ENCODE measurements around the gene COPS7A.

Gene COPS7A

DNA sequence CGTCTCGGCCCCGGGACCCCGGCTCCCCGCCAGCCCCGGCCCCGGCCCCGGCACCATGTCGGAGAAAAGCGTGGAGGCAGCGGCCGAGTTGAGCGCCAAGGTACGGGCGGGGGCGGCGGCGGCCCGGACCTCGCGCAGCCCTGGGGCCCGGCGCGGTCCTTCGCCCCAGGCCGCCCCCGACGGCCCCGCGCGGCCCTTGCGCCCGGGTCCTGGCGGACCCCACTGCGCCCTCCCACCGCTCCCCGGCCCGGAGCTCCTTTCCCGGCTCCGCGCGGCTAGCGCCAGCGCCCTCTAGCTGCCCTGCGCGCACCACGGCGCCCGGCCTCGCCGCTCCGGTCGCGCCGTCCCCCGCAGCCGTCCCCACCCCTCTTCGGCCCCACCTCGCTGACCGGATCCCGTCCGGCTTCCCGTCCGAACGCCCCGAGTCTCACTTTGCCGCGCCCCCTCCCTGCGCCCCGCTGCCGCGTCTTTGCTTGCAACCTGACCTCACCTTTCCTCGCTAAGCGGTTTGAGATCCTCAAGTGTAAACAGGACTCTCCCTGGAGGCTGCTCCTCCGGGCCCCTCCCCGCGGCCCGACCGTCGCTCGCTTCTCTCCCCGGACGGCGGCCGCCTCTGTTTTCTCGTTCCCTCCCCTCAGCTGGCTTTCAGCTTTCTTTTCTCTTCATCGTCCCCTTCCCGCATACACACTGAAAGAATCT, 43.0 kb downstream of the COPS7A start (continued):
- TF ChIP-seq ZNF777 (tag by site-specific recombination; IDR thresholded peaks at IDR 0.05; ENCODE audit: borderline replicate concordance) (peak; percentile 82; the same call in 1 of the 2 replicates), SP2 (tag by site-specific recombination; IDR thresholded peaks at IDR 0.05) (peak; percentile 67), ZNF335 (tag by site-specific recombination; conservative IDR thresholded peaks at IDR 0.05) (no peak), ZNF518A (tag by site-specific recombination; conservative IDR thresholded peaks at IDR 0.05; ENCODE audit: low read depth) (no peak), BCL11B (tag by site-specific recombination; IDR thresholded peaks at IDR 0.05; ENCODE audit: low read depth) (no peak), ZFP69B (tag by site-specific recombination; IDR thresholded peaks at IDR 0.05) (peak; percentile 59; the same call in 1 of the 2 replicates), ZNF561 (tag by site-specific recombination; IDR thresholded peaks at IDR 0.05; ENCODE audit: borderline replicate concordance) (0 out of 2 replicates have a peak, but pooled peaks have one; percentile 56), ZBTB48 (tag by site-specific recombination; IDR thresholded peaks at IDR 0.05) (0 out of 2 replicates have a peak, but pooled peaks have one; percentile 26), OSR2 (tag by site-specific recombination; IDR thresholded peaks at IDR 0.05) (no peak), FEZF1 (tag by site-specific recombination; IDR thresholded peaks at IDR 0.05) (no peak), ZNF324 (tag by site-specific recombination; IDR thresholded peaks at IDR 0.05) (no peak), REST (tag by site-specific recombination; IDR thresholded peaks at IDR 0.05) (no peak), ZNF626 (tag by site-specific recombination; IDR thresholded peaks at IDR 0.05) (no peak), ZFP41 (tag by site-specific recombination; IDR thresholded peaks at IDR 0.05; ENCODE audit: borderline replicate concordance) (no peak)
- TF ChIP-seq, protein P1, sequence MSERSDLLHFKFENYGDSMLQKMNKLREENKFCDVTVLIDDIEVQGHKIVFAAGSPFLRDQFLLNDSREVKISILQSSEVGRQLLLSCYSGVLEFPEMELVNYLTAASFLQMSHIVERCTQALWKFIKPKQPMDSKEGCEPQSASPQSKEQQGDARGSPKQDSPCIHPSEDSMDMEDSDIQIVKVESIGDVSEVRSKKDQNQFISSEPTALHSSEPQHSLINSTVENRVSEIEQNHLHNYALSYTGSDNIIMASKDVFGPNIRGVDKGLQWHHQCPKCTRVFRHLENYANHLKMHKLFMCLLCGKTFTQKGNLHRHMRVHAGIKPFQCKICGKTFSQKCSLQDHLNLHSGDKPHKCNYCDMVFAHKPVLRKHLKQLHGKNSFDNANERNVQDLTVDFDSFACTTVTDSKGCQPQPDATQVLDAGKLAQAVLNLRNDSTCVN (tag by site-specific recombination; optimal IDR thresholded peaks at IDR 0.05), result peak; percentile 57
- TF ChIP-seq, protein P2, sequence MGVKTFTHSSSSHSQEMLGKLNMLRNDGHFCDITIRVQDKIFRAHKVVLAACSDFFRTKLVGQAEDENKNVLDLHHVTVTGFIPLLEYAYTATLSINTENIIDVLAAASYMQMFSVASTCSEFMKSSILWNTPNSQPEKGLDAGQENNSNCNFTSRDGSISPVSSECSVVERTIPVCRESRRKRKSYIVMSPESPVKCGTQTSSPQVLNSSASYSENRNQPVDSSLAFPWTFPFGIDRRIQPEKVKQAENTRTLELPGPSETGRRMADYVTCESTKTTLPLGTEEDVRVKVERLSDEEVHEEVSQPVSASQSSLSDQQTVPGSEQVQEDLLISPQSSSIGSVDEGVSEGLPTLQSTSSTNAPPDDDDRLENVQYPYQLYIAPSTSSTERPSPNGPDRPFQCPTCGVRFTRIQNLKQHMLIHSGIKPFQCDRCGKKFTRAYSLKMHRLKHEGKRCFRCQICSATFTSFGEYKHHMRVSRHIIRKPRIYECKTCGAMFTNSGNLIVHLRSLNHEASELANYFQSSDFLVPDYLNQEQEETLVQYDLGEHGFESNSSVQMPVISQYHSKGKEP (tag by site-specific recombination; IDR thresholded peaks at IDR 0.05), result no peak
- TF ChIP-seq, protein P3, sequence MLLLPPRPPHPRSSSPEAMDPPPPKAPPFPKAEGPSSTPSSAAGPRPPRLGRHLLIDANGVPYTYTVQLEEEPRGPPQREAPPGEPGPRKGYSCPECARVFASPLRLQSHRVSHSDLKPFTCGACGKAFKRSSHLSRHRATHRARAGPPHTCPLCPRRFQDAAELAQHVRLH (tag by site-specific recombination; IDR thresholded peaks at IDR 0.05), result no peak
- TF ChIP-seq, protein P4, sequence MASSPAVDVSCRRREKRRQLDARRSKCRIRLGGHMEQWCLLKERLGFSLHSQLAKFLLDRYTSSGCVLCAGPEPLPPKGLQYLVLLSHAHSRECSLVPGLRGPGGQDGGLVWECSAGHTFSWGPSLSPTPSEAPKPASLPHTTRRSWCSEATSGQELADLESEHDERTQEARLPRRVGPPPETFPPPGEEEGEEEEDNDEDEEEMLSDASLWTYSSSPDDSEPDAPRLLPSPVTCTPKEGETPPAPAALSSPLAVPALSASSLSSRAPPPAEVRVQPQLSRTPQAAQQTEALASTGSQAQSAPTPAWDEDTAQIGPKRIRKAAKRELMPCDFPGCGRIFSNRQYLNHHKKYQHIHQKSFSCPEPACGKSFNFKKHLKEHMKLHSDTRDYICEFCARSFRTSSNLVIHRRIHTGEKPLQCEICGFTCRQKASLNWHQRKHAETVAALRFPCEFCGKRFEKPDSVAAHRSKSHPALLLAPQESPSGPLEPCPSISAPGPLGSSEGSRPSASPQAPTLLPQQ (tag by site-specific recombination; IDR thresholded peaks at IDR 0.05), result peak; percentile 79
- TF ChIP-seq, protein P5, sequence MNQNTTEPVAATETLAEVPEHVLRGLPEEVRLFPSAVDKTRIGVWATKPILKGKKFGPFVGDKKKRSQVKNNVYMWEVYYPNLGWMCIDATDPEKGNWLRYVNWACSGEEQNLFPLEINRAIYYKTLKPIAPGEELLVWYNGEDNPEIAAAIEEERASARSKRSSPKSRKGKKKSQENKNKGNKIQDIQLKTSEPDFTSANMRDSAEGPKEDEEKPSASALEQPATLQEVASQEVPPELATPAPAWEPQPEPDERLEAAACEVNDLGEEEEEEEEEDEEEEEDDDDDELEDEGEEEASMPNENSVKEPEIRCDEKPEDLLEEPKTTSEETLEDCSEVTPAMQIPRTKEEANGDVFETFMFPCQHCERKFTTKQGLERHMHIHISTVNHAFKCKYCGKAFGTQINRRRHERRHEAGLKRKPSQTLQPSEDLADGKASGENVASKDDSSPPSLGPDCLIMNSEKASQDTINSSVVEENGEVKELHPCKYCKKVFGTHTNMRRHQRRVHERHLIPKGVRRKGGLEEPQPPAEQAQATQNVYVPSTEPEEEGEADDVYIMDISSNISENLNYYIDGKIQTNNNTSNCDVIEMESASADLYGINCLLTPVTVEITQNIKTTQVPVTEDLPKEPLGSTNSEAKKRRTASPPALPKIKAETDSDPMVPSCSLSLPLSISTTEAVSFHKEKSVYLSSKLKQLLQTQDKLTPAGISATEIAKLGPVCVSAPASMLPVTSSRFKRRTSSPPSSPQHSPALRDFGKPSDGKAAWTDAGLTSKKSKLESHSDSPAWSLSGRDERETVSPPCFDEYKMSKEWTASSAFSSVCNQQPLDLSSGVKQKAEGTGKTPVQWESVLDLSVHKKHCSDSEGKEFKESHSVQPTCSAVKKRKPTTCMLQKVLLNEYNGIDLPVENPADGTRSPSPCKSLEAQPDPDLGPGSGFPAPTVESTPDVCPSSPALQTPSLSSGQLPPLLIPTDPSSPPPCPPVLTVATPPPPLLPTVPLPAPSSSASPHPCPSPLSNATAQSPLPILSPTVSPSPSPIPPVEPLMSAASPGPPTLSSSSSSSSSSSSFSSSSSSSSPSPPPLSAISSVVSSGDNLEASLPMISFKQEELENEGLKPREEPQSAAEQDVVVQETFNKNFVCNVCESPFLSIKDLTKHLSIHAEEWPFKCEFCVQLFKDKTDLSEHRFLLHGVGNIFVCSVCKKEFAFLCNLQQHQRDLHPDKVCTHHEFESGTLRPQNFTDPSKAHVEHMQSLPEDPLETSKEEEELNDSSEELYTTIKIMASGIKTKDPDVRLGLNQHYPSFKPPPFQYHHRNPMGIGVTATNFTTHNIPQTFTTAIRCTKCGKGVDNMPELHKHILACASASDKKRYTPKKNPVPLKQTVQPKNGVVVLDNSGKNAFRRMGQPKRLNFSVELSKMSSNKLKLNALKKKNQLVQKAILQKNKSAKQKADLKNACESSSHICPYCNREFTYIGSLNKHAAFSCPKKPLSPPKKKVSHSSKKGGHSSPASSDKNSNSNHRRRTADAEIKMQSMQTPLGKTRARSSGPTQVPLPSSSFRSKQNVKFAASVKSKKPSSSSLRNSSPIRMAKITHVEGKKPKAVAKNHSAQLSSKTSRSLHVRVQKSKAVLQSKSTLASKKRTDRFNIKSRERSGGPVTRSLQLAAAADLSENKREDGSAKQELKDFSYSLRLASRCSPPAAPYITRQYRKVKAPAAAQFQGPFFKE (tag by site-specific recombination; IDR thresholded peaks at IDR 0.05; ENCODE audit: borderline replicate concordance), result no peak; the same call in 1 of the 2 replicates
